NT2/D1 (cell line): ENCODE data around the gene BTRC.

Source experiments
- DNase-seq: peaks from one replicate; pipeline ENCODE4 v3.0.0-alpha.2; 2011; ENCODE audit warnings: low read depth, low spot score
- H3K27me3 ChIP-seq: 2 replicates; pipeline ENCODE4 v1.6.0; 2011; ENCODE audit warnings: mild to moderate bottlenecking; ENCODE audit not compliant: insufficient read length, insufficient read depth
- H3K36me3 ChIP-seq: 2 replicates; pipeline ENCODE4 v1.6.1; 2011; ENCODE audit warnings: mild to moderate bottlenecking, low read length, mixed read lengths; ENCODE audit not compliant: insufficient read depth, insufficient read length
- H3K4me1 ChIP-seq: 2 replicates; pipeline ENCODE4 v1.5.1; 2011; ENCODE audit not compliant: insufficient read depth, insufficient read length
- H3K4me3 ChIP-seq: 2 replicates; pipeline ENCODE4 v1.5.1; 2011; ENCODE audit warnings: low read depth; ENCODE audit not compliant: insufficient read length
- H3K9ac ChIP-seq: 2 replicates; pipeline ENCODE4 v1.6.0; 2011; ENCODE audit warnings: low read depth; ENCODE audit not compliant: insufficient read length
- H3K9me3 ChIP-seq: 2 replicates; pipeline ENCODE4 v1.5.1; 2011; ENCODE audit warnings: mild to moderate bottlenecking, low read length; ENCODE audit not compliant: insufficient read depth
- SUZ12 ChIP-seq: IDR thresholded peaks from 2 replicates; pipeline ENCODE4 v1.6.1; 2011; ENCODE audit not compliant: insufficient read length, insufficient read depth; ENCODE audit errors: extremely low read depth
- YY1 ChIP-seq: IDR thresholded peaks from 2 replicates; pipeline ENCODE4 v1.6.1; 2011; ENCODE audit not compliant: insufficient read length, insufficient read depth
- ZNF274 ChIP-seq: IDR thresholded peaks from 2 replicates; pipeline ENCODE4 v1.6.1; 2011; ENCODE audit warnings: mild to moderate bottlenecking, low read depth, low read length

BTRC gene

DNA sequence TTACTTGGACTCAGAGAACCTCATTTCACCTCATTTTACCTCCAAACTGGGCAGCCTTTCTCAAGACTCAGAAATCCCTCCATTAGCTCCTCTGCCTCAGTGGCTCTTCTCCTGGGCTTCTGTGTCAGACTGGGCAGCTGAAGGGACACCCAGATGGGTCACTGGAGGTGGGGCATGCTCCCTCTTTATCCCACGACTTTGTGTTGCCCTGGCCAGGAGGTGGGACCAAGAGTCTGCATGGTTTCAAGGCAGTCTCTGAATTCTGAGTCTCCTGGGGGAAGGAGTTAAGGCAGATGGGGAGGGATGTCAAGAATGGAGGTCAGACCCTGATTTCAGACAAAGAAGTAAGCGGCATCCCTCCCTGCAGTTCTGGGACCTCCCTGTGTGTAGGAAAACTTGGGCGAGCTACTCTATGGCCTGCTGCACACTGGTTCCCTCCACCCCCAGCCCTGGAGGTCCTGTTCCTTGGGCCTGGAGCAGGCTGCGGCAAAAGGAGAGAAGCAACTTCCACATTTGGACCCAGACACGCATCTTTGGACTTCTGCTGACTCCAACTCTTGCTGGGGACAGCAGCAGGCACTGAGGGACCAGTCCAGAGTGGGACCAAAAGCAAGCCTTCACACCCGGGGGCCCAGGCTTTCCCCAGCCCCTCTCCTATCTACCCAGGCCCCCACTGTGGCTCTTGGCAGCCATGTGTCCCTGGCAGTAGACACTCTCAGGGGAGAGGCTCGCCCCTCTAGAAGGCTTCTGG lies 223.3 kb downstream of the BTRC start:
- TF ChIP-seq ZNF274 (no peak), YY1 (no peak), SUZ12 (no peak)
- H3K36me3 ChIP-seq: peaks cover 49% of the 10 kb centered on the region
- no peak overlapping the region for H3K9ac ChIP-seq
- peaks cover 9% of the 10 kb centered on the region for H3K27me3 ChIP-seq
- H3K4me3 ChIP-seq: no peak overlapping the region
- H3K4me1 ChIP-seq: peaks cover 2% of the 10 kb centered on the region
- no peaks in the 10 kb centered on the region for H3K9me3 ChIP-seq
- no peak for DNase-seq

DNA sequence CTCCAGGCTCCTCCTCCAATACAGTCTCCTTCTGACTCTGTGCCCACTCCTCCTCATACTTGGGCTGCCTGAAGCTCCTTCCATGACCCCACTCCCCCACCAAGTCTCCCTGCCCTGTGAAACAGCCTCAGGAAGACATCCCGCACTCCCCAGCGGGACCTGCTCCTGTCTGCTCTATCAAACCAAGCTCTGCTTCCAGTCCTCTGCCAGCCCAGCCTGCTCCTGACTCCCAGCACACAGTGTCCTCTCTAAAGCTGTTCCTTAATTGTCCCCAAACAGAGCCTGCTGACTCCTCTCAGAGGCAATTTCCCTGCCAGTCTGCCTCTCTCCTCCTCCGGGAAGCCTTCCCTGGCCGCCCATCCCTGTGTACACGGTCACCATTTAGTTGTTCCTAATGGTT lies 224.2 kb downstream of the BTRC start:
- H3K4me3 ChIP-seq: no peak overlapping the region
- DNase-seq: no peak
- H3K9me3 ChIP-seq: no peaks in the 10 kb centered on the region
- H3K27me3 ChIP-seq: no peaks in the 10 kb centered on the region
- H3K36me3 ChIP-seq: peaks cover 58% of the 10 kb centered on the region
- TF ChIP-seq YY1: no peak
- TF ChIP-seq ZNF274: no peak
- no peak for TF ChIP-seq SUZ12
- peaks cover 2% of the 10 kb centered on the region for H3K4me1 ChIP-seq
- H3K9ac ChIP-seq: no peak overlapping the region

DNA sequence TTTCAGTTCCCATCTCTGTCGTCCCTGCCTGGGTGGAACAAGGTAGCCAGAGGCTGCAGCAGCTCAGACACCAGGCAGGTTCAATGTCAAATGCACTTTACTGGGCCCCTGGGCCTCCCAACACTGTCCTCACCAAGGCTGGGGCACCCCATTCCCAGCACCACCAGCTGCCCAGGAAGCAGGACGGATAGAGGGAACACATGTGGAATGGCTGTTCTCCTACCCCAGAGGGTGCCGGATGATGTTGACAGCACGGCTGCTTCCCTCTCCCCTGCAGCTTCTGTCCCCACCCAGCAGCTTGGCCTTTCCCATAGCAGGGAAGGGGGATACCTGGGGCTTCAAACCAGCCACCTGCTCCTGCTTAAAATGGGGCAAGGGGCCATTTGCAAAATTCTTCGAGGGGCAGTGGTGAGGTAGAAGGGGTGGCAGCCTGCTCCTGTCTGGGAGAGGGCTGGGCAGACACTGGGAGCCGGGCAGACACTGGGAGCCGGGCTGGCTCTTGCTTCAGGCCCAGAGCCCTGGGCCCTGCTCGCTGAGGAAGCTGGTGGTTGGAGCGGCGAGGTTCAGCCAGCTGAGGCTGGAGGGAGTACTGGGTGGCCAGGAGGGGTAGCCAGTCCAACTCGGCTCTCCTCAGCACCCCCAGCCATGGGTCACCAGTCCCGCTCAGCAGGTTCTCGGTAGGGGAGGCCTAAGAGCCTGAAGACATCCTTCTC lies 225.0 kb downstream of the BTRC start:
- H3K4me1 ChIP-seq: peaks cover 2% of the 10 kb centered on the region
- no peak overlapping the region for H3K9ac ChIP-seq
- H3K4me3 ChIP-seq: no peak overlapping the region
- H3K36me3 ChIP-seq: peaks cover 64% of the 10 kb centered on the region
- DNase-seq: no peak
- TF ChIP-seq ZNF274 (no peak), YY1 (no peak), SUZ12 (no peak)
- no peaks in the 10 kb centered on the region for H3K27me3 ChIP-seq
- H3K9me3 ChIP-seq: no peaks in the 10 kb centered on the region

DNA sequence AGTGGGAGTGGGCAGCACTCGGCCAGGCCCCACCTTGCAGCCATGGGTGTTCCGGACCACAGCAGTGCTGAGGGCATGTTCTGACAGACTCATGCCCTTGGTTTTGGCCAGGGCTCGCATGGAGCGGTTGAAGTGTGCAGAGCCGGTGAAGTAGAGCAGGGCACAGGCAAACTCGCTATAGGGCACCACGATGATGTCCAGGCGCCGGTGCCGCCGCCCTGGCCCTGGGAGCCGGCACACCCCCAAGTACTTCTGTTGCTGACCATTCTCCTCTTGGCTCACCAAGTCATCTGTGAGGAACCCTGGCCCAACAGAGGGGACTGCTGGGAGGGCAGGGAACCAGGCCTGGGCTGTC lies 225.5 kb downstream of the BTRC start:
- Histone ChIP-seq H3K36me3 (peaks cover 69% of the 10 kb centered on the region), H3K27me3 (no peaks in the 10 kb centered on the region), H3K4me3 (no peak overlapping the region), H3K9me3 (no peaks in the 10 kb centered on the region), H3K4me1 (peaks cover 2% of the 10 kb centered on the region), H3K9ac (no peak overlapping the region)
- TF ChIP-seq YY1 (no peak), ZNF274 (no peak)
- no peak for DNase-seq

- Histone ChIP-seq H3K4me3 (no peak overlapping the region), H3K4me1 (peaks cover 2% of the 10 kb centered on the region), H3K9ac (no peak overlapping the region), H3K9me3 (no peaks in the 10 kb centered on the region), H3K27me3 (no peaks in the 10 kb centered on the region), H3K36me3 (peaks cover 81% of the 10 kb centered on the region)
- DNase-seq: peak; percentile 36
- TF ChIP-seq YY1 (no peak), SUZ12 (no peak), ZNF274 (no peak)
Measured at GRCh38 chr10:101580486-101581399, 226.8 kb downstream of the BTRC start.

DNA sequence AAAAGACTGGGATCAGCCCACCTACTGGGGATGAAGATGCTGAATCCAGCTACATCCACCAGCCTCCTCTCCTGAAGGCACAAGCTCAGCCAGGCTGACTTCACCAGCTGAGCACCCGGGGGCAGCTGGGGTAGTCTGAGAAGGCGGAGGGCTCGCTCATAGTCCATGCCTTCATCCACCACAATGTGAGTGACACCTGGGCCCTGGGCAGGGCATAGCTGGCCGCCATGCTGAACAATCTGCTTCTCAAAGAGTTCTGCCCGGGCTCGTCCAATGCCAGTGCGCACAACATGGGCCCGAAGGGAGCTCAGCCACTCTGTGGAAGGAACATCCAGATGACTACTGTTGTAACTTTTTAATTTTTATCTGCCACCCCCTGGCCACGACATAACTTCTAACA lies 231.9 kb downstream of the BTRC start:
- peaks cover 45% of the 10 kb centered on the region for H3K36me3 ChIP-seq
- no peak for DNase-seq
- H3K4me3 ChIP-seq: no peak overlapping the region
- TF ChIP-seq YY1 (no peak), ZNF274 (no peak), SUZ12 (no peak)
- H3K9ac ChIP-seq: no peak overlapping the region
- H3K9me3 ChIP-seq: no peaks in the 10 kb centered on the region
- H3K4me1 ChIP-seq: peaks cover 2% of the 10 kb centered on the region
- no peaks in the 10 kb centered on the region for H3K27me3 ChIP-seq
